HepG2 (cell line): Measurements from ENCODE around the gene NFAT5. TPM values are rescaled to one million over a fixed set of nuclear protein-coding genes. Genes with fewer than 3 reads are reported as not detected.

ENCODE experiments used
- AKNA ChIP-seq: sonication (generic); formaldehyde crosslinking; IDR thresholded peaks from 2 replicates; pipeline ENCODE4 v1.4.0; 2020; ENCODE audit warnings: missing genetic modification reagents, borderline replicate concordance
- CREB1 ChIP-seq, 2 experiments: fragments of 450-650 bp in 1 of 2; IDR thresholded peaks; 2 replicates each; pipeline ENCODE4 v1.6.1; 2016 to 2017; ENCODE audit warnings: control low read depth in 1 of 2, mild to moderate bottlenecking in 1 of 2, missing compliant biosample characterization in 1 of 2, missing genetic modification characterization in 1 of 2
- DDIT3 ChIP-seq: sonication (generic); formaldehyde crosslinking; IDR thresholded peaks from 2 replicates; pipeline ENCODE4 v1.4.0; 2020; ENCODE audit warnings: mild to moderate bottlenecking, missing genetic modification reagents
- DNMT1 ChIP-seq: sonication (generic); formaldehyde crosslinking; IDR thresholded peaks from 2 replicates; pipeline ENCODE4 v1.5.1; 2020; ENCODE audit warnings: mild to moderate bottlenecking, missing genetic modification reagents
- FUBP1 ChIP-seq: sonication (generic); formaldehyde crosslinking; IDR thresholded peaks from 2 replicates; pipeline ENCODE4 v1.5.1; 2020; ENCODE audit warnings: missing genetic modification reagents, mild to moderate bottlenecking, borderline replicate concordance
- LBX2 ChIP-seq: sonication (generic); formaldehyde crosslinking; IDR thresholded peaks from 2 replicates; pipeline ENCODE4 v1.5.0; 2020; ENCODE audit warnings: missing genetic modification reagents, mild to moderate bottlenecking, borderline replicate concordance
- MAFG ChIP-seq: sonication (generic); formaldehyde crosslinking; IDR thresholded peaks from 2 replicates; pipeline ENCODE4 v1.5.1; 2020; ENCODE audit warnings: mild to moderate bottlenecking, missing genetic modification reagents
- NFYB ChIP-seq: sonication (generic); formaldehyde crosslinking; IDR thresholded peaks from 2 replicates; pipeline ENCODE4 v1.4.0; 2020; ENCODE audit warnings: missing genetic modification reagents
- RELA ChIP-seq: sonication (generic); formaldehyde crosslinking; IDR thresholded peaks from 2 replicates; pipeline ENCODE4 v1.4.0; 2020; ENCODE audit warnings: missing genetic modification reagents
- SP1 ChIP-seq, 2 experiments: fragments of 450-650 bp in 1 of 2; sonication (generic) in 1 of 2; formaldehyde crosslinking in 1 of 2; IDR thresholded peaks; 2 replicates each; pipeline versions ENCODE4 v1.4.0 to v1.6.1; 2016 to 2020; ENCODE audit warnings: missing genetic modification reagents in 1 of 2
- ZKSCAN5 ChIP-seq: sonication (generic); formaldehyde crosslinking; IDR thresholded peaks from 2 replicates; pipeline ENCODE4 v1.5.1; 2020; ENCODE audit warnings: mild to moderate bottlenecking, missing genetic modification reagents
- ZNF263 ChIP-seq: sonication (generic); formaldehyde crosslinking; IDR thresholded peaks from 2 replicates; pipeline ENCODE4 v1.4.0; 2020; ENCODE audit warnings: missing genetic modification reagents
- ZNF274 ChIP-seq: sonication (generic); formaldehyde crosslinking; IDR thresholded peaks from 2 replicates; pipeline ENCODE4 v1.5.1; 2020; ENCODE audit warnings: mild to moderate bottlenecking, missing genetic modification reagents
- ZNF292 ChIP-seq: sonication (generic); formaldehyde crosslinking; IDR thresholded peaks from 2 replicates; pipeline ENCODE4 v1.8.1; 2022; ENCODE audit warnings: mild to moderate bottlenecking, low read depth, missing genetic modification reagents, borderline replicate concordance
- ZNF484 ChIP-seq: sonication (generic); formaldehyde crosslinking; IDR thresholded peaks from 2 replicates; pipeline ENCODE4 v1.5.1; 2020; ENCODE audit warnings: mild to moderate bottlenecking, low read depth, missing genetic modification reagents, borderline replicate concordance
- ZNF644 ChIP-seq: IDR thresholded peaks from 2 replicates; pipeline ENCODE4 v1.6.1; 2016; ENCODE audit warnings: low read depth
- polyA plus RNA-seq, 8 experiments: library from polyadenylated mRNA; depleted of rRNA in 3 of 8; stranded (reverse) in 7 of 8; unstranded in 1 of 8; fragments of >200 nt; fragmentation: Illumina TruSeq in 4 of 8; extraction: Trizol in 4 of 8; gene quantifications; 2 replicates each; pipeline versions ENCODE4 v1.2.1 to v1.2.3, GENCODE V29; 2011 to 2016; ENCODE audit warnings: low read depth in 4 of 8, missing spikeins in 1 of 8, mixed read lengths in 1 of 8; ENCODE audit not compliant: insufficient read depth in 1 of 8
- total RNA-seq, 5 experiments: library from RNA; depleted of rRNA; stranded (reverse); fragments of >200 nt; fragmentation: Illumina TruSeq; extraction: Trizol; gene quantifications; 2 replicates each; pipeline ENCODE4 v1.2.3, GENCODE V29; 2016; ENCODE audit warnings: low read depth in 1 of 5

NFAT5 gene
- total and polyA plus RNA-seq, 2 of the 13 experiments (the other 11 are each of a cell fraction or from before 2014, with no cell fraction given), result 20.5 to 54.3 TPM

GRCh38 chr16:69520800-69521602, 44.8 kb upstream of the NFAT5 start (continued):
- no peak for TF ChIP-seq CREB1 (IDR thresholded peaks at IDR 0.05)
- TF ChIP-seq CREB1 (CRISPR knock-in tag; IDR thresholded peaks at IDR 0.05), result no peak
- TF ChIP-seq ZNF644 (CRISPR knock-in tag), result no peak
- TF ChIP-seq ZNF274 (CRISPR knock-in tag), result no peak
- TF ChIP-seq SP1 (IDR thresholded peaks at IDR 0.05), result no peak
- TF ChIP-seq SP1 (CRISPR knock-in tag; IDR thresholded peaks at IDR 0.05), result no peak
- TF ChIP-seq RELA (CRISPR knock-in tag), result no peak
- TF ChIP-seq AKNA (CRISPR knock-in tag), result no peak
- no peak for TF ChIP-seq DNMT1 (CRISPR knock-in tag)
- no peak for TF ChIP-seq MAFG (CRISPR knock-in tag)
- TF ChIP-seq DDIT3 (CRISPR knock-in tag), result no peak
- TF ChIP-seq ZNF263 (CRISPR knock-in tag), result 0 out of 2 replicates have a peak, but pooled peaks have one; percentile 45
- TF ChIP-seq LBX2 (CRISPR knock-in tag), result no peak
- no peak for TF ChIP-seq NFYB (CRISPR knock-in tag)
- TF ChIP-seq ZKSCAN5 (CRISPR knock-in tag), result no peak
- peak; percentile 56; the same call in 1 of the 2 replicates for TF ChIP-seq ZNF292
- no peak for TF ChIP-seq FUBP1 (CRISPR knock-in tag)
- TF ChIP-seq ZNF484 (CRISPR knock-in tag), result no peak
